ENCODE data around the gene PTGDR2.

PTGDR2 gene

GRCh38 chr11:60874421-60875365 is 18.9 kb upstream of the PTGDR2 start:
- no peak for DNase-seq

DNA sequence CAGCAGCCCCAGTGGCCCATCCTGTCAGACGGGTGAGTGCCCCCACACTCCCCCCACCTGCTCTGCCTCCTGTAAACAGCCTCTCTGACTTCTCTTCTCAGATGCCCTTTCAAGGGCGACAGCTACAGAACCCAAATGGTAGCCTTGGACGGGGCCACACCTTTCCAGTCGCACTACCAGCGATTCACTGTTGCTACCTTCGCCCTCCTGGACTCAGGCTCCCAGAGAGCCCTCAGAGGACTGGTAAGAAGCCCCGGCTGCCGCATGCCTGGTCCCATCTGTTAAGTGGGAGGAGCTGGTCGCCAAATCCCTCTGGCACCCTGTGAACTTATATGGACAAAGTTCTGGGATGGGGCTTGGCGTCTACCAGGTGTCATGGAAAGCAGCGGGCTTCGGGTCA is 17.8 kb upstream of the PTGDR2 start:
- no peak for DNase-seq

- DNase-seq, result no peak
Measured at GRCh38 chr11:60872961-60873524, 17.3 kb upstream of the PTGDR2 start.

- no peak for DNase-seq
Measured at GRCh38 chr11:60872124-60872960, 16.6 kb upstream of the PTGDR2 start.

DNA sequence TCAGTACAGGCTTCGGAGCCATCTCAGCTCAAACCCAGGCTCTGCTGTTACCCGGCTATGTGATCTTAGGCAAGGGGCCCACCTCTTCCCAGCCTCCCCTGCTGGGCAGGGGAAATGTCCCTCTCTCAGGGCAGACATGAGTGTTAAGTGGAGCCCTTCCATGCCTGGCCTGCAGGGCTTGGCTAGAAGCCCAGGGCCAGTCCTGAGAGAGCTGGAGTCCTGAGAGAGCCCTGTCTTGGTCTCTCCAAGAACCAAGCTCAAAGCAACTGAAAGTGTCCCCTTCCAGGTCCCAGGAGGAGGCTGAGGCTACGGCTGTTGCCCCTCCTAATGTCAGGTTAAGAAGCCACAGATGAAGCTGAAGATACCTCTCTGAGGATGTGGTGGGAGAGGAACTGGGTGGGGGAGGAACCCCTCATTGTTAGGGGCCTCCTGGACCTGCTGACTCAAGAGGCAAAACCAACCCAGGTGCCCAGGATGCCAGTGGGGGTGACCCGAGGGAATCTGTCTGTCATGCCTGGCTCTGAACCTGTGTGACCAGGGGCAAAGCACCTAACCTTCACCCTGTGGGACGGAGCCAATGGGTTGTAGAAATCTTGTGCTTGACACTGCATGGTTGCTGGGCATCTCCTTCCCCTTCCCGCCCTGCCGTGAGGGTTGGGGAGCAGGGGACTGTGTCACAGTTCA is 15.8 kb upstream of the PTGDR2 start:
- no peak for DNase-seq

DNA sequence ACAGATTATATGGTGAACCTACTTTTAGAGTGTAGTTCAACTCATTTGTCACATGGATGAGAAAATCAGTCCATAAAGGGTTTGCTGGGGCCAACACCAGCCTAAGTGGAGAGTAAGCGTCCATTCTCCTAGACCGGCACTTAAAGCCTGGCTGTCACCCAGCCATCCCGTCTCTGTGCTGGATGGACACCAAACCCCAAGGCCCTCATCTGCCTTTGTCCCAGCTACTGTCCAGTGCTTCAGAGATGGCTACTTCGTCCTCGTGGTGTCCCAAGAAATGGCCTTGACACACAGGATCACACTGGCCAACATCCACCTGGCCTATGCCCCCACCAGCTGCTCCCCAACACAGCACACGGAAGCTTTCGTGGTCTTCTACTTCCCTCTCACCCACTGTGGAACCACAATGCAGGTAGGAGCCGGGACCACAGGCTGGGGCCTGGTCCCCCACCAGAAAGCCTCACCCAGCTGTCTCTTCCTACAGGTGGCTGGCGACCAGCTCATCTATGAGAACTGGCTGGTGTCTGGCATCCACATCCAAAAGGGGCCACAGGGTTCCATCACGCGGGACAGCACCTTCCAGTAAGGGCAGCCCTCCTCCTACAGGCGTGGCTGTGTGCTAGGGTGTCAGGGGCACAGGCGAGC is 15.1 kb upstream of the PTGDR2 start:
- no peak for DNase-seq

GRCh38 chr11:60870276-60870675 is 14.5 kb upstream of the PTGDR2 start:
- DNase-seq, result no peak

DNA sequence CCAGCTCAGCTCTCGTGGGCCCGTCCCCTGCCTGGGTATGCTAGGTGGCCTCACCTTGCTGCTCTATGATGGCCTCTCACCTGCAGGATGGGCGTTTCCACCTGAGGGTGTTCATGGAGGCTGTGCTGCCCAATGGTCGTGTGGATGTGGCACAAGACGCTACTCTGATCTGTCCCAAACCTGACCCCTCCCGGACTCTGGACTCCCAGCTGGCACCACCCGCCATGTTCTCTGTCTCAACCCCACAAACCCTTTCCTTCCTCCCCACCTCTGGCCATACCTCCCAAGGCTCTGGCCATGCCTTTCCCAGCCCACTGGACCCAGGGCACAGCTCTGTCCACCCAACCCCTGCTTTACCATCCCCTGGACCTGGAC is 13.7 kb upstream of the PTGDR2 start:
- DNase-seq, result no peak

- no peak for DNase-seq
Measured at GRCh38 chr11:60868682-60869450, 13.1 kb upstream of the PTGDR2 start.

GRCh38 chr11:60867871-60868681 is 12.3 kb upstream of the PTGDR2 start:
- no peak for DNase-seq

- no peak for DNase-seq
Measured at GRCh38 chr11:60866911-60867870, 11.4 kb upstream of the PTGDR2 start, which contains the start of gene ZP1. Gene ZP1, plus strand, starts transcription at chr11:60867542. Its CDS starts 20 bp downstream, at chr11:60867562.

GRCh38 chr11:60864856-60865513 is 9.2 kb upstream of the PTGDR2 start:
- no peak for DNase-seq

GRCh38 chr11:60863550-60864521 is 8.1 kb upstream of the PTGDR2 start:
- no peak for DNase-seq

- DNase-seq, result no peak
Measured at GRCh38 chr11:60862171-60862570, 6.4 kb upstream of the PTGDR2 start.

GRCh38 chr11:60860943-60861342 is 5.2 kb upstream of the PTGDR2 start:
- DNase-seq, result no peak

DNA sequence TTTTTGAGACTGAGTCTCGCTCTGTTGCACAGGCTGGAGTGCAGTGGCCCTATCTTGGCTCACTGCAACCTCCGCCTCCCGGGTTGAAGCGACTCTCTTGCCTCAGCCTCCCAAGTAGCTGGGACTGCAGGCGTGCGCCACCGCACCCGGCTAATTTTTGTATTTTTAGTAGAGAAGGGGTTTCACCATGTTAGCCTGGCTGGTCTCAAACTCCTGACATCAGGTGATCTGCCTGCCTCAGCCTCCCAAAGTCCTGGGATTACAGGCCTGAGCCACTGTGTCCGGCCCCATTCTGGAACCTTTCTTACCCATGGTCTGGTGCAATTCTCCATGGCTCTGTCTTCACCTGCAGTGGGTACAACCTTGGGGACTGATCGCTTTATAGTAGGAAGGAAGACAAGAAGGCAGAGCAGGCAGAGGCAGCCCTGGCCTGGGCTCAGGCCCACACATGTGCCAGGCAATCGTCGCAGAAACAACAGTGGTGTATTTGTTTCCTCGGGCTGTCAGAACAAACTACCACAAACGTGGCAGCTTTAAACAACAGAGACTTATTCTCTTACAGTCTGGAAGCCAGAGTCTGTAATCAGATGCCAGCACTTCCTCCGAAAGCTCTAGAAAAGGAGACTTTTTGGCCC is 4.0 kb upstream of the PTGDR2 start:
- no peak for DNase-seq

All from NCI-H2227 treated with DMSO at 0.1 percent for 48 hours (cell line).